ENCODE measurements around the gene DOCK8.
"Not testable (repeated sequence)": the region's sequence is repeated elsewhere in the genome, so short reads cannot be mapped to it uniquely, and the experiment has no call there.

GRCh38 chr9:219036-219435 is 4.4 kb downstream of the DOCK8 start:
- TF ChIP-seq CTCF, EZH2 (IDR thresholded peaks at IDR 0.05): not testable (repeated sequence)

All from neural progenitor cell (in vitro differentiated cells).